Measurements from ENCODE around the gene PAGE2.

DNA sequence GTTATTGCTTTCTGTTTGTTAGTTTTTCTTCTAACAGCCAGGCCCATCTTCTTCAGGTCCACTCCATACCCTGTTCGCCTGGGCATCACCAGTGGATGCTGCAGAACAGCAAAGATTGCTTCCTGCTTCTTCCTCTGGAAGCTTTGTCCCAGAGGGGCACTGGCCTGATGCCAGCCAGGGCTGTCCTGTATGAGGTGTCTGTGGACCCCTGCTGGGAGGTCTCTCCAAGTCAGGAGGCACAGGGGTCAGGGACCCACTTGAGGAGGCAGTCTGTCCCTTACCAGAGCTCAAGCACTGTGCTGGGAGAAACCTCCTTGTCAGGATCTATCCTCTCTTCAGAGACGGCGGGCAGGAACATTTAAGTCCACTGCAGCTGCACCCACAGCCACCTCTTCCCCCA, 16.5 kb upstream of the PAGE2 start:
- TF ChIP-seq, protein P1, sequence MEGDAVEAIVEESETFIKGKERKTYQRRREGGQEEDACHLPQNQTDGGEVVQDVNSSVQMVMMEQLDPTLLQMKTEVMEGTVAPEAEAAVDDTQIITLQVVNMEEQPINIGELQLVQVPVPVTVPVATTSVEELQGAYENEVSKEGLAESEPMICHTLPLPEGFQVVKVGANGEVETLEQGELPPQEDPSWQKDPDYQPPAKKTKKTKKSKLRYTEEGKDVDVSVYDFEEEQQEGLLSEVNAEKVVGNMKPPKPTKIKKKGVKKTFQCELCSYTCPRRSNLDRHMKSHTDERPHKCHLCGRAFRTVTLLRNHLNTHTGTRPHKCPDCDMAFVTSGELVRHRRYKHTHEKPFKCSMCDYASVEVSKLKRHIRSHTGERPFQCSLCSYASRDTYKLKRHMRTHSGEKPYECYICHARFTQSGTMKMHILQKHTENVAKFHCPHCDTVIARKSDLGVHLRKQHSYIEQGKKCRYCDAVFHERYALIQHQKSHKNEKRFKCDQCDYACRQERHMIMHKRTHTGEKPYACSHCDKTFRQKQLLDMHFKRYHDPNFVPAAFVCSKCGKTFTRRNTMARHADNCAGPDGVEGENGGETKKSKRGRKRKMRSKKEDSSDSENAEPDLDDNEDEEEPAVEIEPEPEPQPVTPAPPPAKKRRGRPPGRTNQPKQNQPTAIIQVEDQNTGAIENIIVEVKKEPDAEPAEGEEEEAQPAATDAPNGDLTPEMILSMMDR (optimal IDR thresholded peaks at IDR 0.05 in 1 of 3, IDR thresholded peaks at IDR 0.05 in 1 of 3, conservative IDR thresholded peaks at IDR 0.05 in 1 of 3; ENCODE audit: extremely low read depth in 1 of 3, insufficient read depth in 2 of 3, low read length in 3 of 3) = no peak
- TF ChIP-seq EZH2 (IDR thresholded peaks at IDR 0.05; ENCODE audit: low read length) = no peak
